ENCODE measurements around the gene SH3BP2. TPM values are rescaled to one million over a fixed set of nuclear protein-coding genes. Genes with fewer than 3 reads are reported as not detected.

SH3BP2 gene
- total and polyA plus RNA-seq, 8 donors = 34.9 to 113 (median 52.4) TPM

- peaks cover 0 to 18% of the 10 kb centered on the region in 2 donors for H3K36me3 ChIP-seq
- H3K9me3 ChIP-seq = no peaks in the 10 kb centered on the region
- peaks cover 16 to 68% of the 10 kb centered on the region in 2 donors for H3K4me1 ChIP-seq
- TF ChIP-seq CTCF (IDR thresholded peaks at IDR 0.05) = no peak
- no peak overlapping the region for H3K4me3 ChIP-seq
- H3K27ac ChIP-seq = peak overlapping the region in 1 of 2 donors; percentile 25
- DNase-seq = no peak
- ATAC-seq = no peak
- intact Hi-C loops (cut with DNase I) = no loop called here
- no peaks in the 10 kb centered on the region for H3K27me3 ChIP-seq
These were observed 80.4 kb downstream of the SH3BP2 start for GRCh38 chr4:2873329-2873728.

- no peak for TF ChIP-seq CTCF (IDR thresholded peaks at IDR 0.05)
- intact Hi-C loops (cut with DNase I) = no loop called here
- Histone ChIP-seq H3K27ac (peak overlapping the region in 1 of 2 donors; percentile 2), H3K4me1 (peaks cover 14 to 53% of the 10 kb centered on the region in 2 donors), H3K9me3 (no peaks in the 10 kb centered on the region), H3K27me3 (no peaks in the 10 kb centered on the region), H3K4me3 (no peak overlapping the region), H3K36me3 (peaks cover 0 to 32% of the 10 kb centered on the region in 2 donors)
- DNase-seq = no peak
- no peak for ATAC-seq
These were observed 82.0 kb downstream of the SH3BP2 start for GRCh38 chr4:2874861-2875260.

DNA sequence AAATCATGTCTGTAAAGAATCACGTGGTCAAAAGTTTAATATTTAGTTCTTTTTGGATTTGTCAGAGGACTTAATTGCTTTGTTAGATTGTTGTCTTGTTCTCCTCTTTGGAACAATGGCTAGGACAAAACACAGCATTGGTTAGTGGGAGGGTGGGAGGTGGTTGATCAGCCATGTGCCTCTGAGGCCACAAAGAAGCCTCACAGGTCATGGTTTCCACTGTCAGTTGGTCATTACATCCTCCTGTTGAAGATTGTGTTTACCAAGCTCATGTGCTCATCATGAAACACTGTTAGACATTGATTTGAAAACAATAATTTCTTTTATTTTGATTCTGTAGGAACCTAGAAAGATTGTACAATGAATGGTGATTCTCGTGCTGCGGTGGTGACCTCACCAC lies 82.7 kb downstream of the SH3BP2 start:
- Histone ChIP-seq H3K4me1 (peaks cover 8 to 46% of the 10 kb centered on the region in 2 donors), H3K27me3 (no peaks in the 10 kb centered on the region), H3K4me3 (no peak overlapping the region), H3K36me3 (peaks cover 0 to 38% of the 10 kb centered on the region in 2 donors), H3K9me3 (no peaks in the 10 kb centered on the region), H3K27ac (no peak overlapping the region)
- no peak for ATAC-seq
- no peak for DNase-seq
- TF ChIP-seq CTCF (IDR thresholded peaks at IDR 0.05) = no peak
- intact Hi-C loops (cut with DNase I) = no loop called here

- Histone ChIP-seq H3K4me3 (no peak overlapping the region), H3K27me3 (no peaks in the 10 kb centered on the region), H3K9me3 (no peaks in the 10 kb centered on the region), H3K36me3 (peaks cover 0 to 62% of the 10 kb centered on the region in 2 donors), H3K4me1 (peaks cover 7 to 18% of the 10 kb centered on the region in 2 donors), H3K27ac (peak overlapping the region in 1 of 2 donors; percentile 50)
- TF ChIP-seq CTCF (IDR thresholded peaks at IDR 0.05) = no peak
- intact Hi-C loops (cut with DNase I) = no loop called here
- ATAC-seq = no peak
- DNase-seq = no peak
These were observed 85.5 kb downstream of the SH3BP2 start for GRCh38 chr4:2878346-2878745.

GRCh38 chr4:2879026-2879425 lies 86.1 kb downstream of the SH3BP2 start:
- Histone ChIP-seq H3K27ac (no peak overlapping the region), H3K27me3 (no peaks in the 10 kb centered on the region), H3K4me1 (peaks cover 3 to 11% of the 10 kb centered on the region in 2 donors), H3K9me3 (no peaks in the 10 kb centered on the region), H3K4me3 (no peak overlapping the region), H3K36me3 (peaks cover 0 to 68% of the 10 kb centered on the region in 2 donors)
- ATAC-seq = no peak
- intact Hi-C loops (cut with DNase I) = no loop called here
- DNase-seq = no peak
- TF ChIP-seq CTCF (IDR thresholded peaks at IDR 0.05) = no peak
